Common myeloid progenitor, CD34-positive (primary cell): Measurements from ENCODE around the gene CLINT1.
A peak's percentile ranks its signal among the peaks of the same experiment; 100 is the strongest.

Experiments used
- CTCF ChIA-PET: fragments of 350-600 bp; sonication (Branson Sonifier 250); formaldehyde crosslinking; loops from one replicate; lab custom pipeline; 2021; ENCODE audit warnings: antibody characterized with exemption; lab: Charles Lee
- POLR2A ChIA-PET: fragments of 350-600 bp; sonication (Branson Sonifier 250); formaldehyde crosslinking; loops from one replicate; lab custom pipeline; 2021; ENCODE audit warnings: antibody characterized with exemption; lab: Charles Lee
- DNase-seq, 3 donors: peaks; one replicate each; pipeline versions ENCODE4 v3.0.0 to v3.0.0-alpha.2; 2013
- H3K27ac ChIP-seq, 2 experiments: 1 replicate in 1 of 2; 2 replicates in 1 of 2; pipeline ENCODE4 v1.7.0; 2013; ENCODE audit warnings: inconsistent platforms in 2 of 2, low read length in 2 of 2, mild to moderate bottlenecking in 2 of 2, low read depth in 1 of 2, moderate library complexity in 1 of 2; ENCODE audit not compliant: severe bottlenecking in 2 of 2, insufficient read depth in 1 of 2, poor library complexity in 1 of 2
- H3K27me3 ChIP-seq, 5 experiments: replicated peaks in 2 of 5; 1 replicate in 3 of 5; 2 replicates in 2 of 5; pipeline versions ENCODE4 v1.6.1 to v1.7.0; 2013; ENCODE audit warnings: low read length in 4 of 5, mild to moderate bottlenecking in 2 of 5, moderate library complexity in 2 of 5, inconsistent platforms in 1 of 5; ENCODE audit not compliant: insufficient read depth in 5 of 5, control insufficient read depth in 4 of 5
- H3K36me3 ChIP-seq, 4 experiments: 1 replicate in 2 of 4; 2 replicates in 2 of 4; pipeline versions ENCODE4 v1.6.1 to v1.7.0; 2013; ENCODE audit warnings: low read length in 3 of 4, control low read depth in 1 of 4, mild to moderate bottlenecking in 1 of 4; ENCODE audit not compliant: control insufficient read depth in 4 of 4, insufficient read depth in 4 of 4
- H3K4me1 ChIP-seq, 4 experiments: 1 replicate in 3 of 4; 2 replicates in 1 of 4; pipeline versions ENCODE4 v1.6.1 to v1.7.1; 2013; ENCODE audit warnings: low read length in 3 of 4, mild to moderate bottlenecking in 3 of 4, control low read depth in 1 of 4, inconsistent platforms in 1 of 4, moderate library complexity in 1 of 4; ENCODE audit not compliant: control insufficient read depth in 4 of 4, insufficient read depth in 4 of 4; ENCODE audit errors: control extremely low read depth in 1 of 4
- H3K4me3 ChIP-seq, 7 experiments: 1 replicate in 4 of 7; 2 replicates in 3 of 7; pipeline versions ENCODE4 v1.5.1 to v1.7.0; 2013; ENCODE audit warnings: mild to moderate bottlenecking in 7 of 7, low read length in 6 of 7, moderate library complexity in 6 of 7, inconsistent platforms in 2 of 7, low read depth in 2 of 7, control low read depth in 1 of 7; ENCODE audit not compliant: insufficient read depth in 4 of 7, control insufficient read depth in 1 of 7; ENCODE audit errors: extremely low read depth in 1 of 7
- H3K9me3 ChIP-seq, 5 experiments: 1 replicate in 4 of 5; 2 replicates in 1 of 5; pipeline versions ENCODE4 v1.6.1 to v1.7.1; 2013; ENCODE audit warnings: low read length in 4 of 5, mild to moderate bottlenecking in 2 of 5, inconsistent platforms in 1 of 5, low read depth in 1 of 5, moderate library complexity in 1 of 5; ENCODE audit not compliant: control insufficient read depth in 4 of 5, insufficient read depth in 2 of 5; ENCODE audit errors: control extremely low read depth in 1 of 5
- WGBS: methylation state at CpG from one replicate; pipeline ENCODE4 v1.1.5; 2013; ENCODE audit not compliant: insufficient coverage; 5-methylcytosine and 5-hydroxymethylcytosine counted together

CLINT1 gene

GRCh38 chr5:157836121-157836753 lies 22.7 kb downstream of the CLINT1 start:
- CTCF ChIA-PET = interaction anchor here (1.0 to 5.8 kb wide), 4 partner anchors 11 to 21 kb away, joined by 4 to 69 read pairs (median 8); no protein-coding TSS in a partner anchor
- no peak for DNase-seq

GRCh38 chr5:157835041-157835440 lies 23.9 kb downstream of the CLINT1 start:
- H3K27me3 ChIP-seq = no peaks in the 10 kb centered on the region
- ChIA-PET POLR2A (interaction anchor here (1.0 kb wide), 1 partner anchor 22 kb away, joined by 7 read pairs; no protein-coding TSS in a partner anchor), CTCF (interaction anchor here (5.8 kb wide), 1 partner anchor 18 kb away, joined by 69 read pairs; no protein-coding TSS in a partner anchor)
- H3K36me3 ChIP-seq = peaks cover 0 to 10% (median 4%) of the 10 kb centered on the region in 4 experiments
- H3K9me3 ChIP-seq = no peaks in the 10 kb centered on the region
- WGBS = 18% methylated on average over 4 of the region's 5 CpGs
- peak overlapping the region in 2 of 7 experiments; percentile 8 to 44 for H3K4me3 ChIP-seq
- peak in 1 of 3 donors; percentile 30 for DNase-seq
- peak overlapping the region; percentile 18 to 39 for H3K27ac ChIP-seq
- H3K4me1 ChIP-seq = peaks cover 3 to 38% (median 27%) of the 10 kb centered on the region in 4 experiments

More at GRCh38 chr5:157836121-157836753, 22.7 kb downstream of the CLINT1 start:
- H3K4me1 ChIP-seq = peaks cover 3 to 36% (median 26%) of the 10 kb centered on the region in 4 experiments
- no peak overlapping the region for H3K4me3 ChIP-seq
- H3K9me3 ChIP-seq = no peaks in the 10 kb centered on the region
- 94% methylated on average over 2 of the region's 2 CpGs for WGBS
- POLR2A ChIA-PET = no interaction called here
- no peaks in the 10 kb centered on the region for H3K27me3 ChIP-seq
- peaks cover 2 to 10% (median 6%) of the 10 kb centered on the region in 4 experiments for H3K36me3 ChIP-seq
- no peak overlapping the region for H3K27ac ChIP-seq

DNA sequence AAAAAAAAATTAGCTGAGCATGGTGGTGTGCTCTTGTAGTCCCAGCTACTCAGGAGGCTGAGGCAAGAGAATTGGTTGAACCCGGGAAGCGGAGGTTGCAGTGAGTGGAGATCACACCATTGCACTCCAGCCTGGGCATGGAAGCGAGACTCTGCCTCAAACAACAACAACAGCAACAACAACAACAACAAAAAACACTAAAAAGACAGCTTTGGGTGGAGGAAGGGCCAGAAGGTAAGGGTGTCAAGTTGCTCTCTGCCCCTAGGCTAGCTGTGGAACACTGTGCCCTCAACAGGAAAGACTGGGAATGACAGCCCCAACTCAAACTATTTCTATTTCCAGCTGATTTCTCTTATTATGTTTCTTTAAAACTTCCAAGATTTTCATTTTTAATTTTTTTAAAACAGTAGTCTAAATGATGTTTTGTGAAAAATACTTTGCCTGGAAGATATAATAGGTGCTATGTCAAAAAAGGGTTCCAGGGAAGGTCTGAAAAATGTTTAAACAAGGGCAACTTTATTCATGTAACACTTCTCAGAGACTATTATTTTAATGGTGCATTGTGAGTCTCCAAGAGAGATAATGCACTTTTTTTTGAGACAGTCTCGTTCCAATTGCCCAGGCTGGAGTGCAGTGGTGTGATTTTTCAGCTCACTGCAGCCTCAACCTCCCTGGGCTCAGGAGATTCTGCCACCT lies 29.9 kb downstream of the CLINT1 start:
- Histone ChIP-seq H3K36me3 (peaks cover 0 to 3% (median under 1%) of the 10 kb centered on the region in 4 experiments), H3K27me3 (no peaks in the 10 kb centered on the region), H3K27ac (peak overlapping the region in 1 of 2 experiments; percentile 69), H3K9me3 (no peaks in the 10 kb centered on the region), H3K4me3 (no peak overlapping the region), H3K4me1 (peaks cover 24 to 70% (median 49%) of the 10 kb centered on the region in 4 experiments)
- 89% methylated on average over 1 of the region's 4 CpGs for WGBS
- DNase-seq = peak; percentile 17 to 50 (median 35)
- CTCF ChIA-PET = interaction anchor here (0.7 to 2.3 kb wide), 6 partner anchors 9 to 120 kb away, joined by 3 to 9 read pairs (median 6); no protein-coding TSS in a partner anchor
- POLR2A ChIA-PET = interaction anchor here (0.7 kb wide), 1 partner anchor 138 kb away, joined by 3 read pairs; no protein-coding TSS in a partner anchor

- no peaks in the 10 kb centered on the region for H3K9me3 ChIP-seq
- peaks cover 0 to 3% (median under 1%) of the 10 kb centered on the region in 4 experiments for H3K36me3 ChIP-seq
- no peaks in the 10 kb centered on the region for H3K27me3 ChIP-seq
- peak overlapping the region in 1 of 2 experiments; percentile 69 for H3K27ac ChIP-seq
- WGBS = 0% methylated on average over 1 of the region's 8 CpGs
- peak; percentile 39 to 72 (median 60) for DNase-seq
- H3K4me3 ChIP-seq = peak overlapping the region in 4 of 7 experiments; percentile 2 to 57 (median 16)
- ChIA-PET POLR2A (no interaction called here), CTCF (interaction anchor here (0.6 to 2.3 kb wide), 5 partner anchors 11 to 121 kb away, joined by 4 to 9 read pairs (median 6); no protein-coding TSS in a partner anchor)
- H3K4me1 ChIP-seq = peaks cover 22 to 66% (median 41%) of the 10 kb centered on the region in 4 experiments
These were observed 30.6 kb downstream of the CLINT1 start for GRCh38 chr5:157828105-157828943.

DNA sequence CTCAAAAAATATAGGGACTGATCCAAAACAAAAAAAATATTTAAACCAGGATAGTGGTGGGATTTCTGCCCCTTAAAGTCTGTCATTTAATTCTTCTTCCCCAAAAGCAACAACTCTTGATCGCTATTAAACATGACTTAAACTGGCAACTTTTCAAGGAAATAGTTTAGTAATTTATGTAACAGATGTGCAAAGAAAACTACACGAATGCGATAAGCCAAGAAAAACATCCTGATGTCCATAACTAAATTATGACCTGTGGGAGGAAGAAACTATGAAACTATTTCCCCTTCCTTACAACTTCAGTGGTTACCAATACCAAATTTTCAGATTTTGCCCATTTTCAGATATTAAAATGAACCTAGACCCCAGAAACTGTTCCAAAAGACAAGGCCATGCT lies 31.5 kb downstream of the CLINT1 start:
- peaks cover 0 to 4% (median under 1%) of the 10 kb centered on the region in 4 experiments for H3K36me3 ChIP-seq
- CTCF ChIA-PET = interaction anchor here (1.6 kb wide), 2 partner anchors 10 to 19 kb away, joined by 7 to 12 read pairs; no protein-coding TSS in a partner anchor
- DNase-seq = peak in 1 of 3 donors; percentile 33
- H3K4me3 ChIP-seq = peak overlapping the region in 2 of 7 experiments; percentile 6 to 57
- WGBS = no CpG with 5 or more reads among the region's 3 CpGs
- peak overlapping the region in 1 of 2 experiments; percentile 69 for H3K27ac ChIP-seq
- no peaks in the 10 kb centered on the region for H3K27me3 ChIP-seq
- peaks cover 22 to 57% (median 35%) of the 10 kb centered on the region in 4 experiments for H3K4me1 ChIP-seq
- H3K9me3 ChIP-seq = no peaks in the 10 kb centered on the region
- POLR2A ChIA-PET = no interaction called here

DNA sequence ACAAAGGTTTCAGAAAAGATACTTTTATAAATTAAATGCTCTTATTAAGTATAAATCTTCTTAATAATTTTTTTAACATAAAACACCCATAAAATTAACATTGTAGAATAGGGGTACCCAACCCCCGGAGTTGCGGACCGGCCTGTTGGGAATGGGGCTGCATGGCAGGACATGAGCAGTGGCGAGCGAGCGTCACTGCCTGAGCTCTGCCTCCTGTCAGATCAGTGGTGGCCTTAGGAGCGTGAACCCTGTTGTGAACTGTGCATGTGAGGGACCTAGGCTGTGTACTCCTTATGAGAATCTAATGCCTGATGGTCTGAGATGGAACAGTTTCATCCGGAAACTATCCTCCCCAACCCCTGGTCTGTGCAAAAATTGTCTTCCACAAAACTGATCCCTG lies 35.3 kb downstream of the CLINT1 start:
- Histone ChIP-seq H3K27me3 (no peaks in the 10 kb centered on the region), H3K9me3 (no peaks in the 10 kb centered on the region), H3K36me3 (peaks cover 0 to 8% (median 1%) of the 10 kb centered on the region in 4 experiments), H3K27ac (no peak overlapping the region), H3K4me1 (peaks cover 13 to 53% (median 27%) of the 10 kb centered on the region in 4 experiments), H3K4me3 (no peak overlapping the region)
- WGBS = 99% methylated on average over 8 of the region's 8 CpGs
- DNase-seq = no peak
- ChIA-PET POLR2A (no interaction called here), CTCF (interaction anchor here (1.2 to 2.3 kb wide), 2 partner anchors 9 to 92 kb away, joined by 4 to 13 read pairs; no protein-coding TSS in a partner anchor)
